Measurements from ENCODE around the gene SEMA4D. TPM values are rescaled to one million over a fixed set of nuclear protein-coding genes. Genes with fewer than 3 reads are reported as not detected.

The SEMA4D gene
- polyA plus RNA-seq, 1 donor = 21.1 TPM

DNA sequence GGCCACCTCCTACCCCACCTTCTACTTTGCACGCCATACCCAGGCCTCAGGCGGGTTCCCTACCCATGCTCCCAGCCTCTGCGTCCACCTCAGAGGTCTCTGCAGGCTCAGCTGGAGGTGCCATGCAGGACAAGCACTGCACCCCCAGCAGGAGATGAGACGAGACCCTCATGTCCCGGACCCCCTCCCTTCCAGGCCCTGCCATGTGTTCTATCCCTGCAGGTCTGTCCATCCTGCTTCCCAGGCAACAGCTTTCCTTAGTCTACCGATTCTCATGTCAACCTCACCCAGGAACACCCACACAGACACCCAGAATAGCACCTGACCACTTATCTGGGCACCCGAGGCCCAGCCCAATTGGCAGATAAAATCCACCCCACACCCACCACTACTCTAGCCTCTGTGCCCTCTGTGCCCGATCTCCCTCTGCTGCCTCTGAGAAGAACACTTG, 52.1 kb downstream of the SEMA4D start:
- no peak for DNase-seq (ENCODE audit: low read depth)

DNA sequence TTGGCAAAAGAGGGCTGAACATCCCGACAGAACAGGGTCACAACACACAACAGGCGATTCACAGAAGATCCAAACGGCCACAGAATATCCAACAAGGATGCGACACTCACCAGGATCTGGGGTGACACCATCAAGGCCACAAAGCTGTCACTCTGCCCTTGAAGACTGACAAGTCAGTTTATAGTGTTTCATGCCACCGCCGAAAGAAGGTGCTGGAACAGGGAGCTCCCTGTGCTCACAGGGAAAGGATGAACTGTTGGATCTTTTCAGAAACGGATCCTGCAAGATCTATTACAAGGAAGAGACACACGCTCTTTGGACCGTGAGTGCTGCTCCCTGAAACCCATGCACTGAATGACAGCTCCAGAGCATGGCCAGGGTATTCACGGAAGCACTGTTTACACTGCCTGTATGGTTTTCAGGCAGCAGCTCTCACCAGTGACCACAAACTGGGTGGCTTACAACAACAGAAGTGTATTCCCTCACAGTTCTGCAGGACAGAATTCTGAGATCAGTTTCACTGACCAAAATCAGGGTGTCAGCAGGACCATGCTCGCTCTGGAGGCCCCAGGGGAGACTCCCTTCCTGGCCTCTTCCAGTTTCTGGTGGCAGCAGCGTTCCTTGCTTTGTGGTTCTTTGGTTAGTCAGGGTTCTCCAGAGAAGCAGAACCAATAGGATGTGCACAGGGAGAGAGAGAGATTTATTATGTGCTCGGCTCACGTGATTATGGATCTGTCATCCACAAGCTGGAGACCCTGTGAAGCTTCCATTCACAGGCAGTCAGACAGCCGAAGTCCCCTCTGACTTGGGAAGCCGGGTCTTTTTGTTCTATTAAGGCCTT, 52.8 kb downstream of the SEMA4D start:
- DNase-seq (ENCODE audit: low read depth) = no peak

DNA sequence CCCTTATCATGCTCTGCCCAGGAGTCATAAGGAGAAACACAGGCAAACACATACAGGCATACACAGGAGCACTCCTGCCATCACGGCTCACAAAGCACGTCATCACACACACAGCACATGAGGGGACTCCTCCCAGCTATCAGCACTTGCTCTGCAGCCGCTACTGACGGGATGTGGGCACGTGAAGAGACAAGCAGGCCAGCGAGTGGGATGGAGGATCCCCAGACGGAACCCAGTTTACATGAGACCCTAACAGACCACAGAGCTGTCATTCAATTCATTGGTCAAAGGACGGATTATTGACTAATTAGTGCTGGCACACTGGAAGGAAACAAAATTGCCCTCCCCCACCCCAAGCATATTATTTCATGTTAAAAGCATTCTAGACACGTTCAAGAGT, 53.6 kb downstream of the SEMA4D start:
- no peak for DNase-seq (ENCODE audit: low read depth)

DNA sequence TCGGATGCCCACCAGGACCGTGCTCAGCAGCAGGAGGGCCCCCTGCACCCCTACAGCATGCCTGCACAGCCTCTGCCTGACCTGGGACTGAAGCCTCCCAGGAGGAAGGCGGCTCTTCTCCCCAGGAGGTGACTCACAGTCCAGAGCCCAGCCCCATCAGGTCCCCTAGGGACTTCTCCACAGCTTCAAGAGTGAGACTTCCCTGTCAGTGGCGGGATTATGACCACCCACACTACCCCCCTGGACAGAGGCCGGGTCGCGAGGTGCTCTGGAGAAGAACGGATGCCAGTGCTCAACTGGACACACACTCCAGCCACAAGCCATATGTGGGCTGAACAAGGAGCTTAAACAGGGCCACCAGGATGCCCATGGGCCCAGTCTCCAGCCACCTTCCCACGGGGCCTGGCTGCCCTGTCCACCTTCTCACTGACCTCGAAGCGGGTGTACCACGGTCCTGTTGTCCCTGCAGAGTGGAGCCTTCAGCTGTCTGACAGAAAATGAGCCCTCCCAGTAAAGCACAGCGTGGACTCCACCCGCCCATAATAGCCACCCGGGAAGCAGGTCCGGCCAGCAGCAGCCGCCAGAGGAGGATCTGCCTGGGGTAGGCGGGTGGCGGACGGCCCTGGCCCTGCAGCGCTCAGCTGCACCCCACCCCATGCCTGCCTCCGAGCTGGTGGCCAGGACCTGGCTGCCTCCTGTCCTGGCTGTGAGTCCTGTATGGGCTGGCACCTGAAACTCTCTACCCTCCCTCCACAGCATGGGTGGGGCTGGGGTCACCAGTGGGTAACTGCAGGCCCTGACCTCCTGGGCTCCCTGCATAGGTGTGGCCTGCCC, 54.7 kb downstream of the SEMA4D start:
- DNase-seq (ENCODE audit: low read depth) = no peak

DNA sequence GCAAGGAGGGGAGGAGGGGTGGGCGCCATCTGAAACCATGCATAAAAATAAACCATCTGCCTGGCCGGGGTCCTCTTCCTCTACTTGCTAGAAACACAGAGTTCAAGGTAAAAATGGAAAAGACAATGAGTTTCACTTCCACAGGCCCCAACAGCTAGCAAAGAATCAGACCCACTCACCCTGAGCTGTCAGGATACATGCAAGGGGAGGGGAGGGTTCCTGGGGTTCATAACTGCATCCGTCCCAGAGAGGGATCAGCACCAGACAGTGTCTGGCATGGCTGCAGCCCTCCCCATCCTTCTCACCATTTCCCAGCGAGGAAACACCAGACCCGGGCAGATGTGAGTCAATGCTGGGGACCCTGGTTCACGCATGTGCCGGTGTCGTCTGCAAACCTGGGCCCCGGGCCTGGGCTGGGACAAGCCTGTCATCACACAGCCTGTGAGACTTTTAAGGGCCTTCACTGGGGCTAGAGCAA, 55.4 kb downstream of the SEMA4D start:
- no peak for DNase-seq (ENCODE audit: low read depth)

DNA sequence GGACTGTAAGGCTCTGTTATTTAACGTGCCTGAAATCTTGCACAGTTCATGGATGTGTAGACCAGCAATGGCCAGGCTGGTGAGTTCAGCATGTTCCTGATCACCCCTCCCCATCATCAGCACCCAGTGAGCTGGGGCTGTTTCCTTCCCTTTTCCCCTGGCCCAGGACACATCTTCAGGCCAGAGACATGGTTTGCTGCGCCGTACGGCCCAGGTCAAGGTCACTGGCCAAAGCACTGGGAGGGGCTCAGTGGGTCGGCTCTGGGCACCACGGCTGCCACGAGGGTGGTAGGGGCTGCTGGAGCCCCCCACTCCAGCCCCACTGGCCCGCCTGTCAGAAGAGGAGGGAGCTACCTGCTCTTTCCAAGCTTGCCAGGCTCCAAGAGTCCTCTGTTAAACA, 55.9 kb downstream of the SEMA4D start:
- no peak for DNase-seq (ENCODE audit: low read depth)

DNA sequence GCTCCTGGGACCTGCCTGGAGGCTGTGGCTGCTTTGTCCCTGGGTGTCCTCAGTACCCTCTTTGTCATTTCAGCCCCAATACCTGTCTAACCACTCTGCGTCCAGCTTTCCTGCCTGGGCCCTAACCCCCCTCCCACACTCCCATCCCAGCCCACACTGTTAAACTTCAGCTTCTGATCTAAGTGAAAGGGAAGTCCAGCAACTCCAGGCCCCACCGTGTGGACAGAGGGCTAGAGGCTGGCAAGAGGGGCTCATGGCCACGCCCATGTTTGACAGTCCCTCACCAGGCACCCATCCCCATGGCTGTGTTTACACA, 56.3 kb downstream of the SEMA4D start:
- DNase-seq (ENCODE audit: low read depth) = no peak

DNA sequence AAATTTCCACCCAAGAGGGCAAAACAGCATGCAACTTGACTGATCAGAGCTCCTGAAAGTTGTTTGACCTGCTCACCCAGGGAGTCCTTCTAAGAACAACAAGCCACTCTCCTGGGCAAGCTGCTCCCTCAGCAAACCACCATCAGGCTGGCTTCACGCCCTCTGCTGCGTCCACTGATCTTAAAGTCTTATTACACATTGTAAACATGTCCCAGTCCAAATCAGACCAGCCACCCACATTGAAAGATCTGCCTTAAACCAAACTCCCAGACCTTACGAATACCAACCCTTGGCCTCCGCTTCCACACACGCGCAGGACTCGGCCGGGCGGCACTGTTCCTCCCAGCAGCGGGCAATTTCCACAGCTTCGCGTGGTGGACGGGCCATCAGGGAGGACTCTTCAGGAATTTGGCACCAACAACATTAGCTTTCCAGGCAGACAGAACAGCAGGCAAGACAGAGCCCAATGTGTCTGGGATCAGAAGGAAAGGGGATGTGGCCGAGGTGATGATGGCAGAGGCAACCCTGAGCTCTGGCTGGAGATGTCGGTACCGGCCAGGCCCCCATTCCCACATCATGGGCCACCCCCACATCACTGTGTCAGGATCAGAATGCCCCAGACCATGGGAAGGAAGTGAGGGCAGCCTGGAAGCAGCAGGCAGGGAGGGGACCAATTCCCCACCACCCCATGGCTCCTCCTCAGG, 56.8 kb downstream of the SEMA4D start:
- DNase-seq (ENCODE audit: low read depth) = no peak

DNA sequence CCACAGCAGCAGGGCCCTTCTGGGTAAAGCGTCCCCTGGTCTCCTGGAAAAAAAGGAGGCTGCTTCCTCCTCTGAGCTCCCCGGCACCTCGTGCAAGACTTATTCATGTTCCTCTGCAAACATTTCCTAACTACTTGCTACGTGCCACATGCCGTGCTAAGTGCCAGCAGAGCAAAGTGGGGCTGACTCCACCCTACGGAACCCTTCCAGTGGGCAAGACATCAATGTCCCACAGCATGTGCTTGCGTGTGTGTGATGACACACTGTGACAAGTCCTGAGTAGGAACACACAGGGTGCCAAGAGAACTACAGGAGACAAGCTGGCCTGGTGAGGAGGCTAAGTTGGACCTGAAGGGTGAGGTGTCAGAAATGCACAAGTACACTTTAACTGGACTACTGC, 57.4 kb downstream of the SEMA4D start:
- DNase-seq (ENCODE audit: low read depth) = no peak

DNA sequence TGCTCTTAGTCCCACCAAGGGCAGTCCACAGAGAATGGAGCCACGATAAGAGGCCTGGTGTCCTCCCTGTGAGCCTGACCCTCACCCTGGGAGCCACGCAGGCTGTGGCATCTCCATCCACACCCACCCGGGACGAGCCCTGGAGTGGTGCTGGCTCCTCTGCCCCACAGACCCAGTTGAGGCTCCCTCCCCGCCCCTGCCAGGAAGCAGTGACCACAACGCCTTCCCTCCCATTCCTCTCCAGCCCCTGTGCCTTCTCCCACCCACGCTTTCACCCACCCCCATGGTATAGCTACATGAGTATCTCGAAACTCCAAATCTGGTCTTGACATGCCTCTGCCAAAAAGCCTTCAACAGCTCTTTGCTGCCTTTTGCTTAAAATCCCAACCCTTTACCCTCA, 57.9 kb downstream of the SEMA4D start:
- DNase-seq (ENCODE audit: low read depth) = no peak

DNA sequence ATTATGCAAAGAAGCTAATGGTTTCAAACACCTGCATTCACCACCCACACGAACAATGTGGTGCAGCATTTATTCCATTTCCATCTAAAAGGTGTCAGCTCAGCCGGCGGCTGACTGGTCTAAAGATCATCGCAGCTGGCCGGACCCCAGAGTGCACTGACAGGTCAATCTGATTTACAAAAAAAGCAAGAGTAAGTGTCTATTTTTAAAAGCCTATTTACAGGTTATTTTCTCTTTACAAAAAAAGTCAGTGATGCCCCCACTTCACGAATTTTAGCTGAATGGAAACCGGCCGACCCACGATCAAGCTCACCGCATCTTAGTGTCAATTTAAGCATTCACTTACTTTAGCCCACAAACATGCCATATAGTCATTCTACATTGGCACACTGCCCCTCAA, 58.3 kb downstream of the SEMA4D start:
- DNase-seq (ENCODE audit: low read depth) = no peak

DNA sequence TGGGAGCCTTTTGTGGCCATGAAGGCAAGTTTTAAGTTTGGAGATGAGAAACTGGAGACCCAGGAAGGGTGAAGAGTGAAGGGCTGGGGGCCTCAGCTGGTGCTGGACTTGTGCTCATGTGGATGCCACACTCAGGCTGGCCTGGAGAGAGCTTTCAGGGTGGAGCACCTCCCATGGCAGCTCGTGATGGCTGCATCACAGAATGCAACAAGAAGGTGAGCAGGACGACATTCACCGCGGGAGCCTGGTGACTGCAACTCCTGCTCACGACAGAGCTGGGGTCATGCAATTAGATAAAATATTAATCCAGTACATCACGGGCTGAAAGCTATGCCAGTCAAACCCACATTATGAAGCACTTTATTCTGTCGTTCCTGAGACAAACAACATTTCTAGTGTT, 59.7 kb downstream of the SEMA4D start:
- no peak for DNase-seq (ENCODE audit: low read depth)

DNA sequence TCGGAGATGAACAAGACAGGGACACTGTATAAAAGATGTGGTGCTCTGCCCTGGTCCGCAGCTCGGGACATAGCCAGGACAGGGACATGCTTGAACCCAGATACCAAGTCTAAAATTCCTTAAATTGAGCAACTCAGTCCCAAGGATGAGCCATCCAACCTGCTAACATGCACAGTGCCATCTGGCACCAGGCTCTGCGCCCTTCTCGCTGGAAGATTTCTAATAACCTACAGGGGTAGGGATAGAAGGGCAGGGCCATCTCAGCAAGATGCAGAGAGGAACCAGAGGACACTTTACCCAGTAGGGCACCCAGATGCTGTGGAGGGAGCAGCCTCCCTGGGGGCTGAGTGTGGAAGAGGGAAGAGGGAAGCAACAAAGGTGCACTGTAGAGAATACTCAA, 60.1 kb downstream of the SEMA4D start:
- no peak for DNase-seq (ENCODE audit: low read depth)

DNA sequence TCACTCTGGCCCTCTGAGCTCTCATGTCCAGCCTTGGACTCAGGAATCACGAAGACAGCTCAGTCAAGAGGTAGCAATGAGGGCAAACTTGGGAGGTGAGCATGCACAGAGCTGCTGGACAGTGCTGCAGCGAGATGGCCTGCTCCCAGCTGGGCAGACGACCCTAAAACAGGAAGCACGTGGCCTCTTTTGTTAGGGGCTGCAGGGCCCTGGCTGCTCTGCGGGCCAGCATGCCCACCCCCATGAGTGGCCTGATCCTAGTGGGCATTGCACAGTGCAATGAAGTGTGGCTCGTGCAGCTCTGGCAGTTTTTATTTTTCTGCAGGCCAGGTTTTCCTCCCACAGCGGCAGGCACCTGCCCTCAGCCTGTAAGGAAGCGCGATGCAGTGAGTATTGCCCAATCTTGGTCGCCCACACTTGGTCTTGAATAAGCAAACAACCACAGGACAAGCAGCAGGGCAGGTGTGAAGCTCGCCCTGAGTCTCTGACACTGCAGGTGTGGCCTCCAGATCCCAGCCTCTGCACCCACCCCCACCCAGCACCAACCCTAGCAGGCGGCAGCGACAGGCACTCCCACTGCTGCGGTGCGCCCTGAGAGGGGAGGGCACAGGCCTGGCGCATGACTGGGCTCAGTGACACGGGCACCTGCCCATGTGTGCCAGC, 60.8 kb downstream of the SEMA4D start:
- DNase-seq (ENCODE audit: low read depth) = no peak

DNA sequence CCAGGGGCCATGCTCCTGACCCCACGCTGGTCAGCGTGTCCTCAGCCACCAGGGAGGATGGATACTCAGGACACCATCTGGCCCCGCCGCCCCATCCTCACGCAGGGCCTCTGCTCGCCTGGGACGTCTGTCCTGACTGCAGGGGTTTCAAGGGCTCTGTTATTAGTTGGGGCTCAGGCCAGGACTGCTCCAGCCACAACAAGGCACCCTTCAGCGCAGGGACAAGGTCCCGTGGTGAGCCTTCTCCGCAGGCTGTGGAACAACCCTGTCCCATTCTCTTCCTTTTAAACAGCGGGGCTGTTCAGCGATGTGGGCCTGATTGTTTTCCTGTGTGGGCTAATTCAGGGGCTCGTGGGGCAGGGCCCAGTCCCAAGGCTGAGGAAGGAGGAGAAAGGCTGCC, 61.6 kb downstream of the SEMA4D start:
- no peak for DNase-seq (ENCODE audit: low read depth)

DNA sequence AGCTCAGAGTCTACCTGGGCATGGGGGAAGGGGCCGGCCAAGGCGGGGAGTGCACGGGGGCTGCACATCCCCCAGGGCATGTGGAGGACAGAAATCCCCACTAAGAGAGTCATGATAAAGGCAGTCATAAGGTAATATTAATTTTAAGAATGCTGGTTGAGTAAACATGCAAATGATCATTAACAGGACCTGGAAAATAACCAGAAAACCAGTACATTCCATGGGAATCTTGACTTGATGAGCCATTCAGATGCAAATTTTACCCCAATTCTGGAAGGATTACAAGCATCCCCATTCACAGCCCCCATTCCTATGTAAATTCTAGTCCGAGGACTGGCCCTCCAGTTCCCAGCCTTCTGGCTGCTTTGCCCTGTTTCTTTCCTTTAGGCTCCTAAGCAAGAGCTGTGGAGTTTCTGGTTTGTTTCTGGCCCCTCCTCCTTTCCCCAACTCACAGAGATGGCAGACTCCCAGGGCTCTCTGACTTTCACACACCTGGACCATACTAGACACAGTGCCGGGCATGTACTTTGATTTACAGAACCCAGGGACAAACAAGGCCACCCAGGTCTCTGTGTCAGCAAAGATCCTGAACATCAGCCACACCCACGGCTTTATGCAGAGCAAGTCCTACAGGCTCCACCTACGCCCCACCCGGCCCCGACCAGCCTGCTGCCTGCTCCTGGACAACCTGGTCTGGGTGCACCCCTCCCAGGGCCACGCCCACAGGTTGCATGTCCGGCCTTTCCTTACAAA, 62.7 kb downstream of the SEMA4D start:
- no peak for DNase-seq (ENCODE audit: low read depth)

DNA sequence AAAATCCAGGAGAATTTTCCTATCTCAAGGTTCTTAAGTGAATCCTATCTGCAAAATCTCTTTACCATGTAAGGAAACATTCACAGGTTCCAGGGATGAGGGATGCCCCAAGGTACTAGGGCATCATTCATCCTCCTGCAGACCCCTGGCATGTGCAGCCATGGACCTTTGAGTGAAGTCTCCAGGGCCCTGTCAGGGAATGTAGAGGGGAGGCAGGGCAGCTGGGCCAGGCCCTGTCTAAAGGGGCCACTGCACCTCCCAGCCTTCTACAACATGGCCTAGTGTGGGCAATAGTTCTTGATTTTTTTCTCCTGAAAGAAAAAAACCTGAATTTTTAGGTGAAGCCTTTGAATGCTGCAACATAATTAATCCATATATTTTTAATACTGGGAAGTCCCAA, 63.3 kb downstream of the SEMA4D start:
- no peak for DNase-seq (ENCODE audit: low read depth)

DNA sequence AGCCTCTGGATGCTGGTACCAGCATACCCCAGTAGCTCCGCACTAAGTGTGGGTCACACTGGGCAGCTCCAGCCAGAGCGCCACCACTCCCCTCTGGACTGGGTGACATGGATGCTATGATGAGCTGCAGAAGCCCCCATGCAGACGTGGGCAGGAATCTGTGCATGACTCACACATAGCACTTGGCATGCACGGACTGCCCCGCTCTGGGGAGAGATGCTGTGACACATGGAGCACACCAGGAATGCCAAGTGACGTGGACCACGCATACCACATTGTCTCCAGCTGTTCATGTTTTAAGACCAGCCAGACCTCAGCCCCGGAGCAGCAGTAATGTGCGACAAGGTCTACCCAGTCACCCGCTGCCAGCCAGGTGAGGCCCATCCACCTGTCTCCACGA, 64.1 kb downstream of the SEMA4D start:
- no peak for DNase-seq (ENCODE audit: low read depth)

DNA sequence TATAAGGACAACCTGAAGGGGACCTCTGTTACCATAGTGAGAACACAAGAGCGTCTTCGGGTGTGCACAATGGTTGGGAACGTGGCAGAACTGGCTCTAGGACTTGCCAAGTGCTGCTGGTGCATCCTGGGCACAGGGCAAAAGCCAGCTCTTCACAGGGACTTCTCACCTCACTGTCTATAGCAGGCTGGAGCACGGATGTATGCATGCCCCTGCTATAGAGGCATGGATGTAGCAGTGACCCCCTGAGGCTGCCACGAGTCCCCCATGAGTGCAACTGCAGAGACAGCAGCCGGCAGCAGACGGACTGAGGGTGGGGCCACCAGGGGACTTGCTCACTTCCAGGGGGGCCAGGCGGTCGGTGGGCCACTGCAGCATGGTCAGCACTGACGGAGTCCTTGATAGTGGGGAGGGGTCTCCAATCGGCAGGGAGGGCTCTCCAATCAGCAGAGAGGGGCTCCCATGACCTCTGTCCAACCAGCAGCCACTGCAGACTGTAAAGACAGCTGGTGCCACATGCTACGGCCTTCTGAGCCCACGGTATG, 64.9 kb downstream of the SEMA4D start:
- no peak for DNase-seq (ENCODE audit: low read depth)

DNA sequence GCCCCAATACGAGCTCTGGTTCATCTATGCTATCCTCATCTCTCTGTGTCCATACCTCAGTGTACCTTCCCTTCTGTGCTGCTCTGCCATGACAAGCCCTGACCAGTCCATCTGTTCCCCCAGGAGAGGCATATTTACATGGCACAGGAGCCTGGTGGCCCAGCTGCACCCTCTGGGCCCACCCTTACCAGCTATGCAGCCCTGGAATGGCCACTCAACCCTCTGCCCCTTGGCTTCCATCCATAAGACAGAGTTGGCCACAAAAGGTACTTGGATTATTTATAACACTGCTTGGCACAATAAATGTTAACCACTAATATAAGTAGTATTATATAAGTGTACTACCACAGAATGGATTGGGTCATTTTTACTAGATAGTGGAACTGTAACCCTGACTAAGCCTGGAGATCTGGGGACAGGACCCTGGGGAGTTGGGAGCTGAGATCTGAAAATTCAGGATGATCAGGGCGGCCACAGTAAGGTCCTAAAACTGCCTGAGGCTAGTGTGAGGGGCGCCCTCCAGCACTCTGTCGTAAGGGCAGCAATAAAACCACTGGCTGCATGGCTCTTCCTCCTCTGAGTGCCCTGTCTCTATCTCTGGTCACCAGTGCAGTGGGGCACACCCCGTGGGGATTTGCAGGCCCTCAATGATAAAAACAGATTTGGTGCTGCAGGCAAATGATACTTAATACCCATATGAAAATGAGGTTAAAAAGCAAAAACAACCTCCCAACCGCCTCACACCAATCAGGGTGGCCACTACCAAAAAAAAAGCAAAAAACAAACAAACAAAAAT, 65.8 kb downstream of the SEMA4D start:
- DNase-seq (ENCODE audit: low read depth) = no peak

All from forelimb muscle (tissue), 1 donor.